Measurements from ENCODE around the gene CCDC192.

Gene CCDC192

GRCh38 chr5:127931396-127931795 is 228.2 kb downstream of the CCDC192 start:
- DNase-seq = no peak

DNA sequence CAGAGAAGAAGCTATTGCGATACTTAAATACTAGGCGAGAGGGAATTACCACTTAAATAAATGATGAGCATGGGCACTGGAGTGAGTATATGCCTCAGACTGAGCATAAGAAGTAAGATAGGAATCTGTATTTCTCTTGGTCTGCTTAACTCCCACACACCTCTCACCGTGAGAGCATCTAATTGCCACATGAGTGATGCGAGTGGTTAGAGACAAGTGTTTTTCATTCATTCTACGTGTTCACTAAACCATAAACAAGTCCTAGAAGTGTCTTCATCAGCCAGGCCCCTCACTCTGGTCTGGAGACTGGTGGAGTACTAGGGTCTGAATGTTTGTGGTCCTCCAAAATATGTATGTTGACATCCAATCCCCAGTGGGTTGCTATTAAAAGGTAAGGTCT is 230.2 kb downstream of the CCDC192 start:
- DNase-seq = no peak

- no peak for DNase-seq
These were observed 231.6 kb downstream of the CCDC192 start for GRCh38 chr5:127934791-127935256.

DNA sequence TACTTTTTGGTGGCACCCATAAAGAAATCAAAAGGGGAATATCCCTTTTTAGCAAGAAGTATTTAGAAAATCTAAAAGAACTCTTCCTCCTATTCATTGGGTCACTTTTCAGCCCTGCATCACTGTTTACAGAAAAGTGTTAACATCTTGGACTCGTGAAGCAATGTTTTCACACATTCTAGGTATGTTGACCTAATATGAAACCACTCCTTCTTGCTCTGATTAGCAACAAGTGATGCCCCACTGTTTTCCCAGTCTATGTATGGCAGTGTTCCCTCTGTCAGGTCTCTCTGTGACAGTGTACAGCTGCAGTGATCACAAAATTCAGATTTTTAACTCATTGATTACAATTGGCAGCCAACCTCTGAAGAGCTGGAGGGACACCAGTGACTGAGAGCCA is 232.2 kb downstream of the CCDC192 start:
- DNase-seq = no peak

DNA sequence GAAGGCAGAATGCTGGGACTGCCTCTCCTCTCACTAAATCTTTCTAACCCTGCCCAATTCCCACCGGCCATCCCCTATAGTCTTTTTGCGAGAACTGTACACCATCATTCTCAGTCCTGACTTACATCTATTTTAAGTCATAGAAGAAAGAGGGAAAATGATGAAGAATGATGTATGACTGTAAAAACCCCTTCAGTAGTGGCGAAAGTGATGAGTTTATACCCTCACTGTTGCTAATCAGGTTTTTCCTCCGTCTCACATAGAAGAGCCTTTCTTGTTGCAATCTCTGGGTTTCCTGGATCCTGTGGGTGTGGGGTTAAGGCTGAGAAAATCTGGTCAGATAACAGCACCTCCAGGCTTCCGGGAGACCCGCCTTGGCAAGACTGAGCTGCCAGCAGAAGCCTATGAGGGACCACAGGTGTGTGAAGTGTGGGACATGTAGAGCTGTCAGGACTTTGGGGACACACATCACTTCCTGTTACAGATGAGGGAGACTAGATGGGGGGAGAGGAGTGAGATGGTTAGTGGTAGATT is 233.3 kb downstream of the CCDC192 start:
- DNase-seq = peak; percentile 27

DNA sequence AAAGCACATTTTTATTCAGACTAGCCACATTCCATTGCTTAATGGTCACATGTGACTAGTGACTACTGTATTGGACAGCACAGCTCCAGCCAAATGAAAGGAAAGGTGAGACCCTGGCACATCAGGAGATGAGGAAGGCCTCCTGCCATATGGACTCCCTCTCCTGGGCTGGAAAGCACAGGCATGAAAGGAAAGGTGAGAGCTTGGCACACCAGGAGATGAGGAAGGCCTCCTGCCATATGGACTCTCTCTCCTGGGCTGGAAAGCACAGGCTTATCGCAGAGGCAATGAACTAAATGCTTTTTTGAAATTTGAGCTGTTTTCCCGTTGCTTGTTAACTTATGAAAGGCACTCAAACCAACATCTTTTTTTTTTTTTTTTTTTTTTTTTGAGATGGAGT is 235.6 kb downstream of the CCDC192 start:
- DNase-seq = no peak

GRCh38 chr5:127940854-127941253 is 237.7 kb downstream of the CCDC192 start:
- DNase-seq = no peak

GRCh38 chr5:127941646-127942045 is 238.5 kb downstream of the CCDC192 start:
- DNase-seq = no peak

DNA sequence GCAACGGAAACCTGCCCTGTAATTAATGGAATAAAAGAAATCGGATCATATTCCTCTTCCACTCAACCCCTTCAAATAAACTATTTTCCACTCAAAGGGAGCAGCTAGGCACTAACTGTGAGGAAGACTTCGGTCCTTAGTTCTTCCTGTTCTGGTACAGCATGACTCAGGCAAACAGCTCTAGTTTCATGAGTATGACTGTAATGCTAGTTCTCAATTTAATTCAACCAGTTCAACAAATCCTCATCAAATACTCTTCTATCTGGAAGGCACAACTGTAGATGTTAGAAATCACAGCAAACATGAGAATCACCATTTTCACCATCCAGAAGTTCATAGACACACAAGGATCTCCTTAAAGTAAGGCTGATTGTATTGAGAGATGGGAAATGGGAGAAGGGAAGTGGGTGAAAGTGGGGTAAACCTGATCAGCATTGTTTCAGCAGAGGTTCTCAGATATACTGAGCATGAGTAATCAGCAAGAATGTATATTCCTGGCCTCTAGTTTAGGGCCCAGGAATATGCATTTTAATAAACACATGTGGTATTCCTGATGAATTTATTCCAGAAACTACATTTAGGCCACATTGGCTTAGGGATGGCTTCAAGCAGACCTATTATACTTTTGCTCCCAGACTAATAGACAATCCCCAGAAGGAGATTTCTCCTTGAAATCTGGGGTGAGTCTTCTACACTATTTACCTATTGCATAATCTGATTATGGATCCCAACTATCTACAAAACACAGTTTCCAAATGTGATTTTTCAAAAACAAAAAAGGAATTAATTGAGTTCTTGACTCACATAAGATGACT is 239.3 kb downstream of the CCDC192 start:
- DNase-seq = no peak

DNA sequence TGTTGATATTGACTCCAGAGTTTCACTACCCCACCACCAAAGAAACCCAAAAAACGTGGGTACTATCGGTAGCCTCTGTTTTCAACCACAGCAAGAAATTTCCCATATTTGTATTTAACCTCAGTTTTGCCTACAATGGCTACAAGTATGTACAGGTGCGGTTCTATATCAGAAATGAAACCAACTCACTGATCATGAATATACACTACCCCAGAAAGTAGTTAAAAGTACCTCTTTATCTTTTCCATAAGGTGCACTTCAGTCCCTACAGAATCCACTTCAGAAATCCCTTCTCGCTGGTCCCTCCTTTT is 239.8 kb downstream of the CCDC192 start:
- DNase-seq = no peak

- no peak for DNase-seq
These were observed 240.9 kb downstream of the CCDC192 start for GRCh38 chr5:127944125-127944524.

DNA sequence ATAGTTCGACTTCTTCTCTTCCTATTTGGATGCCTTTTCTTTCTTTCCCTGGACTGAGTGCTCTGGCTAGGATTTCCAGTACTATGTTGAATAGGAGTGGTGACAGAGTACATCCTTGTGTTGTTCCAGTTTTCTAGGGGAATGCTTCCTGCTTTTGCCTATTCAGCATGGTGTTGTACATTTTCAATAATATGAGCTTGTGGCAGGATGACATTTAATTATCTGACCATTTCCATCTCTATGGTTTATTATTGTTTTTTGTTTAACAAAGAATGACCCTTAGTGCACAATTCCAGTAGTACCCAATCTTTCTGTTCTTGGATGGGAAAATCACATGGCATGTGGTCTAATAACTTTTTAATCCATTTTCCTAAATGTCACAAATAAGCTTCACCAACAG is 244.8 kb downstream of the CCDC192 start:
- no peak for DNase-seq

DNA sequence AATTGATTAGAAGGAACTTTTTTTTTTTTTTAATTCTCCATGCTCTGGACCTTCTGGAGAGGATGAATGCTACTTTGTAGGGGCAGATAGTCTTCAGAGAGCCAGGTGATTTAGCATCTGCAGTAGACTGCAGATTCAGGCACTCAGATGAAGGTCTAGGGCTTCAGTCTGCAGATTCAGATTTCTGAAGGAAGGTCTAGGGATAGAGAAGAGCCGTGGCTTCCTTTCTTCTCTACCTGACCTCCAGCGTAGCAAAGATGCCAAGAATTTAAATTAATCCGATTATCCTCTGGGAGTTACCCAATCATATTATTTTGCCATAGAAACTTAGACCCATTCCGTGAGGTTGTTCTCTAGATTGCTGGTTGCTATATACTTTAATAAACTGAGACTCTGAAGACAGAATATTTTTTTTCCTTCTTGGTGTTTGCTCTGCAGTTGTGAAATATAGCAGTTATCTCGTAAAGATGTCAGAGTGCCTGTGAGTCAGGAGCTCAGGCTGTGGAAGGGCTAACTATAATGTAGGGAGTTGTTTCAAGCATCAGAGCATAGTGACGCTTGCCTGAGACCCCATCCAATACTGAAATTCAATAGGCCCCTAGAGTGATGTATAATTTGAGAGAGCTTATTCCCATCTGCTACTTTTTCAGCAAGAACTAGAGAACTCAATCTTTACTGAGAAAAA is 247.7 kb downstream of the CCDC192 start:
- DNase-seq = no peak

GRCh38 chr5:127951791-127952190 is 248.6 kb downstream of the CCDC192 start:
- no peak for DNase-seq

GRCh38 chr5:127957183-127957582 is 254.0 kb downstream of the CCDC192 start:
- DNase-seq = no peak

DNA sequence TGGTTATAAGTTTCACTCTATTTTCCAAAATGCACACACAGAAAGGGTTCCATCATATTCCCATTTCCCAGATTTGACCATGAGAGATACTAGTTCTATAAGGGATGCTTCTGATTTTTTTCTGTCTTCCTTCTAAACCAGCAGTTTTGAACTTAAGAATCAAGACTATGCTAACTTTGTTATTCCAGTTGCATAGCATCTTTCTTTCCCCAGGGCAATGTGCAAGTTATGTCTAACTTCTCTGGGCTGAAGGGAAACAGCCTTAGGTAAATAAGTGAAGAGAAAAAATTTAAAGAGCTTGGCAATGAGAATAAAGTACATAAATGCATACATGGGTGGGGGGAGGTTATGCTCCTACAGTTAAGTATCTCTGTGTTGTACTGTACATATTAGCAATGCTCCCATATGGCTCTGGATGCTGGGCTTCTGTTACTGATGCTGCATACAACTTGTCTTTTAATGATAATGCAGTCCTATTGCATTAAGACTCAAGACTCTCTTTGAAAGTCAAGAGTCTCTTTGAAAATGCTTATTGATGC is 254.6 kb downstream of the CCDC192 start:
- DNase-seq = no peak

DNA sequence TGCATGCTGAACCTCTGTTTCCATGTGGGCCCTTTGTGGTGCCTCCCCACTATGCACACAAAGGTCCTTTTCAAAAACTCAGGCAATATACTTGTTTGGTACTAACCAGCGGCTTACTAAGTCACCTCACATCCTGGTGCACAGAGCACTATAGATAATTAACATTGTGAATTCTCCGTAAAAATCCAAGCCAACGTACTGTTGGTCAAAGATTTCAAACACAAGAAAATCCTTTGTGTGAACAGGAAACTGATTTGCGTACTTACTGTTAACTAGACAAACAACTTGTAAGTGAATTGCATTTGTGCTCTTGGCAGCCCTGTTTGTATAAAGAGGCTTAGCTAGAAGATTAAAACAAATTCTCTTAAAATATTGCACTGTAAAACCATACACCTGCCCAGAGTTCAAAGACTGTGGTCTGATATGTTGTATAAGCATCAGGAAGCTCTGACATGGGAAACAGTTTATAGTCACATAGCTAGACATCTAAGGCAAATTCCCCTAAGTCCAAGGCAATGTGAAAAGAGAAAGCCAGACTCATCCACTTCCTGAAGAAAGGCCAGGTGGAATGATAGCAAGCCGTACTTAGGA is 255.3 kb downstream of the CCDC192 start:
- DNase-seq = no peak

- DNase-seq = no peak
These were observed 256.1 kb downstream of the CCDC192 start for GRCh38 chr5:127959152-127959764.

DNA sequence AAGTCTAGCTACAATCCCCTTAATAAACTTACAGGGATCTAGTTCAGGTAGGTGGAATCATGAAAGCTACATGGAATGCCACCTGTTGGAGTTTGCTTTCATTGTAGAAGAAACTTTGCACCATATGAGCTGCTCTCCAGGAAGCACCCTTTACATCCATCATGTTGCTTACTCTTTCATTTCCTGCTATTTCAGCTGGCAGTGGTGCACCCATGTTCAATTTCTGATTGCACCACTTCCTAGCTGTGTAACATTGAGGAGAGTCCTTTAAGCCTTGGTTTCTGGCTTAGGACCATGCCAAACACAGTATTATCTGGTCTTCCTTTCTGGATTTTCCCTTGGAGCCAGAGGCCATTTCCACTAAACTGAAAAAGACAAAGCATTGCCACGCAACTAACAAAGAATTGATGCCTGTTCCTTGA is 257.1 kb downstream of the CCDC192 start:
- DNase-seq = no peak

DNA sequence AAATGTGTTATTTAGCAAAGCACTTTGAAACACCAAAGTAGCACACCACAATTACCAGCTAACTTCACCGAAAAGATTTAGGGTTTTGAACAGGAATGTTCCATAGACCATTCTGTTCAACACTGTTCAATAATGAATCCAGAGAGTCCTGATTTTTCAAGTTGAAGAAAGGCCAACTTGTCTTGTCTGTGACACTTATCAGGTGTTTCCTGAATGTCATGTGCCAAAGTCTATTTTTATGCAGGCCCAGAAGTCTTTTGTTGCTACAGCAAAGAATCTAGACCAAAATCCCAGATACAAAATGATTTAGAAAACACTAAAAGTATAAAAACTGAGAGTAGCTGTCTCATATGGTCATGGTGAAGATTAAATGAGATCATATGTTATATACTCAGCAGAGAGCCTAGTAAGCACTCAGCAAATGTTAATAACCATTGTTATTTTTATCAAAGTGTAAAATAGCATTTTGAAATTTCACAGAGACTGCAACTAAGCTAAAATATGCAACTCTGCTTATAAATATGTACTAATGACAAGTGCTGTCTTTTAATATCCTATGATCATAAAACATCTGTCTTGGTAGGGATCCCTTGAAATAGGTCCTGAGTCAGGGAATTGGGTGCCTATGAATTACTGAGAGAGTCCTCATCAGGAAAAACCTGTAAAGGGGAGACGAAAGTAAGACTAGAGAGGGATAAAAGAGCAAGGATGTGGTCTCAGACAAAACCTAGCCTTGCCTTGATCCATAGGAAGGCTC is 258.0 kb downstream of the CCDC192 start:
- no peak for DNase-seq

DNA sequence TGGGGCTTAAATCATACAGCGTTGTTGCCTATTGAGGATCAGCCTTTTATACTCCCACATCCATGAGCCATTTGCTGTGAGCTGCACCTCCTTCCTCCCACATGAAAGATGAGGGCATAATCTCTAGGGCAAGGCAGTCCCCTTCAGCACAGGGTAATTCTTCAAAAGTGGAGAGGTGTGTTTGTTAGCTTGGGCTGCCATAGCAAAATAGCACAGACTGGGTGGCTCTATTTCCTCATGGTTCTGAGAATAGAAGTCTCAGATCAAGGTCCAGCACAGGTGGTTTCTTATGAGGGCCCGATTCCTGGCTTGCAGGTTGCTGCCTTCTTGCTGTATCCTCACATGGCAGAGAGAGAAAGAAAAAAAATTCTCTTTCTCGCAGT is 258.6 kb downstream of the CCDC192 start:
- no peak for DNase-seq

- no peak for DNase-seq
These were observed 259.3 kb downstream of the CCDC192 start for GRCh38 chr5:127962491-127962890.

Measured in CD4-positive, alpha-beta T cell treated with Interleukin-12 subunit alpha and Interleukin-12 subunit beta, for 1 hour (primary cell).